Renal cortex interstitium (tissue), 11 donors: ENCODE measurements around the gene TFB1M. TPM values are rescaled to one million over a fixed set of nuclear protein-coding genes. Genes with fewer than 3 reads are reported as not detected.
"Not testable (repeated sequence)": the region's sequence is repeated elsewhere in the genome, so short reads cannot be mapped to it uniquely, and the experiment has no call there.

Experiments
- DNase-seq, 11 donors: peaks; one replicate each; pipeline ENCODE4 v3.0.0-alpha.2; 2013; ENCODE audit warnings: low read depth in 9 of 11, low spot score in 4 of 11; ENCODE audit errors: extremely low read depth in 1 of 11
- polyA plus RNA-seq, 3 donors: library from polyadenylated mRNA; unstranded; fragments of 120-200 nt; gene quantifications; one replicate each; pipeline ENCODE4 v1.2.1, GENCODE V29; 2013; ENCODE audit not compliant: insufficient read length in 3 of 3

The TFB1M gene
- polyA plus RNA-seq, 3 donors: 15.6 to 24.9 (median 17.9) TPM

- no peak for DNase-seq
These were observed 60.9 kb downstream of the TFB1M start for GRCh38 chr6:155253337-155253736.

- no peak for DNase-seq
These were observed 61.7 kb downstream of the TFB1M start for GRCh38 chr6:155252581-155252980.

DNA sequence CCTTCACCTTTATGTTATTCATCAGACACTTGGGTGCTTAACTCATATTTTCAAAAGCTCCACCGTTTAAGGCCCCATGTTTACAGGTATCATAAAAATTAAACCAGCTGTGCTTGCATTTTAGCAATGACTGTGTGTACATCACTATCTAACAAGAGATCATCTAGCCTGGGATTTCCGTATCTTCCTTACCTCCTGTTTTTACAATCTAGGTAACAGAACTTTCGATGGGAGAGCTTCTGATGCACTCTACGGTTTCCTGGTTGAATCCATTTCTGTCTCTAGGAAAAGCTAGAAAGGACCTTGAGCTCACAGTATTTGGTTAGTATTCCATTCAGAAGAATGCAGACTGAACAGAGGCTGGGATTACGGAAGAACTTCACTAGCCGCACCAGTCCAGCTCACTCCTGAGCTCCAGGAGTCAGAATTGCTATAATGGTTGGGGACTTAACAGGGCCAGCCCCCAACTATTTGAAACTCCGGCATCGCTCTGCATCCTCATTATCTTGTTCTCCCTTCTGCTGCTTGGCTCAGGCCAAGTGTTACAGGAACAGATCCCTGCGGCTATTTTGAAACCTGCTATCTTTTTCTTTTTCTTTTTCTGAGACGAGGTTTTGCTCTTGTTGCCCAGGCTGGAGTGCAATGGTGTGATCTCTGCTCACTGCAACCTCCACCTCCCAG lies 63.4 kb downstream of the TFB1M start:
- no peak for DNase-seq

- DNase-seq: peak; percentile 16 to 44 (median 33)
These were observed 66.0 kb downstream of the TFB1M start for GRCh38 chr6:155248008-155249001.

- DNase-seq: no peak
These were observed 66.7 kb downstream of the TFB1M start for GRCh38 chr6:155247618-155248007.

DNA sequence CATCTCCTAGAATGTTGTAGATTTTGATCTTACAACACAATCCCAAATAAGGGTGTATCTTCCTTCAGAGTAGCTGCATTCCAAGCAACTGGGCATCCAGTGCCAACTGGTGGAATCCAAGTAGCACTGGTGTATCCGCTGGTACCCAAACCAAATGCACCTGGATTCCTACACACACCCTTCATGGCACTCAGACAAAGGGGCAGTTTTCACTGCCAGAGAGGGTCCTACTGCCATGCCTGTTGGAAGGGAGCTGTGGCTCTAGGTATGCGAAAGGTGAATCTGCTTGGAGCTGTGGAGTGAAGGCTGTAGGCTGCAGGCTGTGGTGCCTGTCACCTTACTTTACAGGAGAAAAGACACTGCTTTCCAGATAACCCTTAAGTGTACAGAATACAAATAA lies 67.5 kb downstream of the TFB1M start:
- DNase-seq: no peak

GRCh38 chr6:155245831-155246230 lies 68.5 kb downstream of the TFB1M start:
- no peak for DNase-seq

DNA sequence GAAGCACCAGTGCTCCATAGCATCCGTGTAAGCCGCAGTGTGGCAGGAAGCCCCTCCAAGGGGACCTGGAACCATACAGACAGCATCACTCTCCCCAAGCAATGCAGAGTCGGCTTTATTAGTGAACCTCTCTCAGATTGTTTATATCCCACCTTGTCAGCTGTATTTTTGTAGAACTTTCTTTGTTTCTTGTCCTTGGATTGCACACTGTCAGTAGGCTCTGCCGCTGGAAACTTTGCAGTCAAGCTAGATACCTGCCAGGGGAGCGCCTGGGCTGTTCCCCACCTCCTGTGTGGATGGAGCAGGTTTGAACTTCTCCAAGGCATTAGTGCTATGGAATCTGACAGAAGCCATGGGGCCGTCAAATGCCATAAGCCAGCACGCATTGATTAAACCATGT lies 69.1 kb downstream of the TFB1M start:
- no peak for DNase-seq

DNA sequence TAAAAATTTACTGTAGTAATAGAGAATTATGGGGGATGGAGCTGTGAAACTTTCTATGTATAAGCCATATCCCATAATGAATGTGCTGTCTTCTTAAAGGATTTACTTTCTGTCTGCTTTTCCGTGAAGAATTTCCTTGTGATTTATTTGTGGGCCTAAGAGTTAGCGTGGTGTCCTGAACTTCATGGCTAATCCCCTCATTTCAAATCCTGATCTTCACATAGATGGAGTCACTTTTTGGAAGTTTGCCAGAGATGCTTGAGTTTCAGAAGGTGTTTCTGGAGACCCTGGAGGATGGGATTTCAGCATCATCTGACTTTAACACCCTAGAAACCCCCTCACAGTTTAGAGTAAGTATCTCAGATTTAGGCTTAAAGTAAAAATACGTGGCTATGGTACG lies 69.8 kb downstream of the TFB1M start:
- DNase-seq: no peak

DNA sequence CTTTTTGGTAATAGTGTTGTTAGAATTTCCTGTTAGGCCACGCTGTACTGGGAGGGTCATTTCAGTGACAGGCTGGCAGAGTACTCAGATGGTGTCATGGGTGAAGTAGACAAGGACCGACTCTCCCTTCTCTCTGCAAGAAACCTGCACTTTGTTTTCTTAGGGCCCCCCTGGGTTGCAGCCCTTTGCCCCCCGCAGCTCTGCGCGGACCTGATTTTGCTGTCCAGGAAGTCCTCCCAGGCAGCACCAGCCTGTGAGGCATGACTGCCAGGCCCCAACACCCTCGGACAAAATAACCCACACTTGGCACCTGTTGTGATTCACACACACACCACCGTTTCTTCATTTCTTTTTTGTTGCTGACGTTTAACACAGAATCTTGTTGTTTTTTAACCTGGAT lies 72.3 kb downstream of the TFB1M start:
- DNase-seq: no peak

- no peak for DNase-seq
These were observed 73.2 kb downstream of the TFB1M start for GRCh38 chr6:155240905-155241600.

- DNase-seq: no peak
These were observed 76.7 kb downstream of the TFB1M start for GRCh38 chr6:155237613-155238012.

DNA sequence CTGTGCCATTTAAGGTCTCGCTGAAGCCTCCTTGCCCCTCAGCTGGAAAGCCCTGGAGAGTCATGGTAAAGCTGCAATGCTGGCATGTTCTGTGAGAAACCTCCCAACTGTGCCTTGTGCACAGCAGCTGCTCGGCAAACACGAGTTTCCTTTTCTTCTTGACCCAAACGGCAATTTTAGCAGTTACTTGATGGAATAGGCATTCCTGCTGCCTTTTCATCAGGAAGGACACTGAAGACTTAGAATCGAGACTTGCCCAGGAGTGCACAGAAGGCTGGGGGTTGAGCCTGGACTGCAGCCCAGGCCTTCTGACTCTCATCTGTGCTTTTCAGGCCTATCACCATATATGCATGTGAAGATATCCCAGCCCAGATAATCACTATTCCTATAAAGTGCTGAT lies 79.2 kb downstream of the TFB1M start:
- no peak for DNase-seq

DNA sequence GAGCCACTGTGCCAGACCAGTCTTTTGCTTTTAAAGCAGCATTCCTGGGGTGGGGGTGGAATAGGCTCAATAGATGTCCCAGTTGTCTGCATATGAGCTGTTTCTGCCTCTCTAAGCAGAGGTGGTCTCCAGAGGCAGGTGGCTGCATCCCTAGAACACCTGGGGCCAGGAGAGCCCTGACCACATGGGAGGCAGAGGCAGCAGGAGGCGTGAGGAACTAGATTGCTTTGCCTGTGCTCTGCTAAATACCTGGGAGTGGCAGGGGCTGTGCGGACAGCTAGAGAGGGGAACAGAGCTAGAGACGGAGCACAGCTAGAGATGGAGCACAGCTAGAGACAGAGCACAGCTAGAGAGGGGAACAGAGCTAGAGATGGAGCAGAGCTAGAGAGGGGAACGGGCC lies 79.6 kb downstream of the TFB1M start:
- DNase-seq: no peak

DNA sequence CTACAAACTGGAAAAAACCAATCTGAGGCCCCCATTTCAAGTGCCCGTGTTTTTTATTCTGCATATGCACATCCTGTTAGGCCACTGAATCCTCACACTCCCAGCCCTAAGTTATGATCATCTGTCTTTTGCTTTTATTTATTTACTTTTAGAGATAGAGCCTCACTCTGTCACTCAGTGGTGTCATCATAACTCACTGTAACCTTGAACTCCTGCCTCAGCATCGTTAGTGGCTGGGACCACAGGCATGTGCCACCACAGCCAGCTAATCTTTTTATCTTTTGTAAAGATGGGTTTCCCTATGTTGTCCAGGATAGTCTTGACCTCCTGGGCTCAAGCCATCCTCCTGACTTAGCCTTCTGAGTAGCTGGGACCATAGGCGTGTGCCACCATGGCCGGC lies 80.1 kb downstream of the TFB1M start:
- no peak for DNase-seq

DNA sequence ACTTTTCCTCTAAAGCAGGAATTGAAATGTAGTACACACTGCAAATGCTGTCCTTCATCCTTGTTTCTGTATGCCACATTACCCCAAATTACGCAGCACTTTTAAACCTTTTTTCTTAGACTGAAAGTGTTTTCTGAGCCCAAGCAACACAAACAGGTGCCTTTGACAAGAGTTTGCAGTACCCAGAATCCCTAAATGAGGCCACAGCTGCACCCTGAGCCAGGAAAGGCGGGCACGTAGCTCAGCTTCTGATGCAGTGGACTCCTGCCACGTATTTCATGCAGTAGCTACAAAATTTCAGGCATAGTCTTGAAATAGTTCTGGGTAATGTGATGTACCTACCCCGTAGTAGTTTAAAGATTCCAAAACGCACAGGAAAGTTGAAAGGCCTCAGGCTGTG lies 81.4 kb downstream of the TFB1M start:
- DNase-seq: no peak

- DNase-seq: not testable (repeated sequence)
These were observed 83.3 kb downstream of the TFB1M start for GRCh38 chr6:155230975-155231374.

DNA sequence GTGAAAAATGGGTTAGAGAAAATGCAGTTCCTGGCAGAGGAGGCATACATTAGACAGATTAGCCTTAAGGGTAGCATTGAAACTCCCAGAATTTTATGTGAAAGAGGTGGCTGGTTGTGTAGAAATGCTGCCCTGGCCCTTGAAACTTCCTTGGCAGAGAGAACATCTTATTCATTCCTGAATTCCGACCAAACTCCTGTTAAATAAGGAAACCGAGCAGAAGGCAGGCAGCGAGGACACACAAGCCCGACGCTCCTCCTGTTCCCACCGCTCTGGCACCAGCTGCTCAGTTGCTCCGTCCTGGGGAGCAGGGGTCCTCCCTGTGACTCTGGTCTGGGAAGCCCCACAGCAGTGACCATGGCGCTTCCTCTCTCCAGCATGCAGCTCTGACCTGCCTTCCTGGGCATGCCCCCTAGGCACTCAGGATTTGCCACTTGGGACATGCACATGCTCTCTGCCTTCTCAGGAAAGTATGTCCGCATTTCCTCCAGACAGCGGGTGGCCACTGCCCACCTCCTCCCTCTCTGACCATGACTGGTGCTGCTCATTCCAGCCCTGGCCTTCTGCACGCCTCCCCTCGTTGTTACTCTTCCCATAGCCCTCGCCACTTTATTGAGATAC lies 85.6 kb downstream of the TFB1M start:
- no peak for DNase-seq

GRCh38 chr6:155227046-155227445 lies 87.2 kb downstream of the TFB1M start:
- DNase-seq: no peak
